GM12892 (cell line): ENCODE data around the gene TYMS.
A peak's percentile ranks its signal among the peaks of the same experiment; 100 is the strongest.

ENCODE experiments used
- POLR2A ChIP-seq: IDR thresholded peaks from 2 replicates; pipeline ENCODE4 v1.6.1; 2011; ENCODE audit warnings: low read depth, low read length, control low read depth
- POLR2AphosphoS5 ChIP-seq: IDR thresholded peaks from 2 replicates; pipeline ENCODE4 v1.6.1; 2011; ENCODE audit warnings: low read depth, low read length, control low read depth
- TAF1 ChIP-seq: IDR thresholded peaks from 2 replicates; pipeline ENCODE4 v1.6.1; 2011; ENCODE audit warnings: low read depth, mild to moderate bottlenecking, control low read depth, low read length, borderline replicate concordance

GRCh38 chr18:712401-713134 lies 55.1 kb downstream of the TYMS start, which contains the start of gene ENOSF1:
- TF ChIP-seq POLR2A: peak; percentile 39; the same call in 1 of the 2 replicates
- TF ChIP-seq TAF1: no peak
- TF ChIP-seq POLR2AphosphoS5: no peak
